Thyroid gland (tissue), 4 donors: Measurements from ENCODE around the gene GIPC1. TPM values are rescaled to one million over a fixed set of nuclear protein-coding genes. Genes with fewer than 3 reads are reported as not detected.
"Not testable (repeated sequence)": the region's sequence is repeated elsewhere in the genome, so short reads cannot be mapped to it uniquely, and the experiment has no call there.

Experiments used
- DNase-seq, 2 donors: peaks; one replicate each; pipeline ENCODE4 v3.0.0-alpha.2; 2019
- H3K27ac ChIP-seq, 3 donors: fragments of 200-600 bp; sonication (generic); 1 replicate in 2 of 3; 2 replicates in 1 of 3; pipeline ENCODE4 v1.5.1; 2016 to 2019; ENCODE audit warnings: mild to moderate bottlenecking in 1 of 3, moderate library complexity in 1 of 3
- H3K27me3 ChIP-seq: fragments of 200-600 bp; sonication (generic); one replicate; pipeline ENCODE4 v1.5.1; 2019
- H3K36me3 ChIP-seq, 2 donors: fragments of 200-600 bp; sonication (generic); one replicate each; pipeline ENCODE4 v1.5.1; 2016 to 2019
- H3K4me1 ChIP-seq, 2 donors: fragments of 200-600 bp; sonication (generic); one replicate each; pipeline ENCODE4 v1.5.1; 2017 to 2019
- H3K4me3 ChIP-seq, 3 donors: fragments of 200-600 bp; sonication (generic); replicated peaks in 1 of 3; 1 replicate in 2 of 3; 2 replicates in 1 of 3; pipeline ENCODE4 v1.5.1; 2016; ENCODE audit warnings: mild to moderate bottlenecking in 1 of 3
- H3K9me3 ChIP-seq: fragments of 200-600 bp; sonication (generic); one replicate; pipeline ENCODE4 v1.5.1; 2017
- POLR2A ChIP-seq, 2 donors: fragments of 450-650 bp; IDR thresholded peaks; one replicate each; pipeline ENCODE4 v1.6.1; 2017; ENCODE audit warnings: antibody characterized with exemption in 2 of 2, mild to moderate bottlenecking in 2 of 2, moderate library complexity in 1 of 2
- WGBS, 2 donors: methylation state at CpG; one replicate each; pipeline ENCODE4 v1.1.5; 2017; 5-methylcytosine and 5-hydroxymethylcytosine counted together
- intact Hi-C: fragments of 100-400 bp; cut with DNase I; formaldehyde crosslinking; loops from one replicate; pipeline ENCODE4 v1.15.1; 2023
- total RNA-seq, 4 donors: library from RNA; depleted of rRNA; stranded (reverse); fragments of >200 nt; gene quantifications; one replicate each; pipeline ENCODE4 v1.2.3, GENCODE V29; 2016
- TF ChIP-seq, protein P1 (sequence below), 6 experiments: fragments of 200-600 bp in 3 of 6; fragments of 450-650 bp in 3 of 6; sonication (generic) in 3 of 6; IDR thresholded peaks; one replicate each; pipeline ENCODE4 v1.5.1; 2016 to 2019; ENCODE audit warnings: antibody characterized with exemption in 6 of 6, mild to moderate bottlenecking in 2 of 6, inconsistent platforms in 1 of 6, moderate library complexity in 1 of 6

GIPC1 gene
- total RNA-seq, 4 donors from 2014 or later: 34.7 to 93.7 (median 55.4) TPM

DNA sequence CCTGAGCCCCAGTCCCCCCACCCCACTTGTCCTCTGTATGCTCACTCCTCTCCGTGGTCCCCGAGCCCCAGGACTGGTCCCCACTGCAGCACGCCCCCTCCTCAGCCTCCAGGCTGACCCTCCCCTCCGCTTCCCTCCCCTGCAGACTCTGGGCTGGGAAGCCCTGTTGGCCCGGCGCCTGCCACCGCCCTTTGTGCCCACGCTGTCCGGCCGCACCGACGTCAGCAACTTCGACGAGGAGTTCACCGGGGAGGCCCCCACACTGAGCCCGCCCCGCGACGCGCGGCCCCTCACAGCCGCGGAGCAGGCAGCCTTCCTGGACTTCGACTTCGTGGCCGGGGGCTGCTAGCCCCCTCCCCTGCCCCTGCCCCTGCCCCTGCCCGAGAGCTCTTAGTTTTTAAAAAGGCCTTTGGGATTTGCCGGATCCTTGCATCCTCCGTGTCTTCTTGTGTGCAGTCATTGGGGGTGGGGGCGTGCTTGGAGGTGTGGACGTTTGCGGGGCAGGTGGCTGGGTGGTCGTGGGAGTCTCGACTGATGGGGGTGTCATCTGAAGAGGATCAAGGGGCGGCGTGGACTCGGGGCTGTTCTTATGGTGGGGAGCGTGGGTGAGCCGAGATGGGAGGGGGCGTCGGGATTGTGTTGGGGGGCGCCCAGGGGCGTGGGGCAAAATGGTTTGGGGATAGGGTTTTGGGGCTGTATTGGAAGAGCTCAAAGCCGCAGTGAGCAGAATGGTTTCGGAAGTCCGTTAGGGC lies 24.3 kb downstream of the GIPC1 start:
- Histone ChIP-seq H3K36me3 (peaks cover 30 to 34% of the 10 kb centered on the region in 2 donors), H3K9me3 (no peaks in the 10 kb centered on the region), H3K27me3 (no peaks in the 10 kb centered on the region), H3K27ac (no peak overlapping the region), H3K4me1 (peaks cover 9 to 27% of the 10 kb centered on the region in 2 donors), H3K4me3 (no peak overlapping the region)
- TF ChIP-seq POLR2A (IDR thresholded peaks at IDR 0.05): no peak
- WGBS, 2 donors: 78 to 84% methylated on average over 45 of the region's 46 CpGs
- intact Hi-C loops: no loop called here
- no peak for DNase-seq

DNA sequence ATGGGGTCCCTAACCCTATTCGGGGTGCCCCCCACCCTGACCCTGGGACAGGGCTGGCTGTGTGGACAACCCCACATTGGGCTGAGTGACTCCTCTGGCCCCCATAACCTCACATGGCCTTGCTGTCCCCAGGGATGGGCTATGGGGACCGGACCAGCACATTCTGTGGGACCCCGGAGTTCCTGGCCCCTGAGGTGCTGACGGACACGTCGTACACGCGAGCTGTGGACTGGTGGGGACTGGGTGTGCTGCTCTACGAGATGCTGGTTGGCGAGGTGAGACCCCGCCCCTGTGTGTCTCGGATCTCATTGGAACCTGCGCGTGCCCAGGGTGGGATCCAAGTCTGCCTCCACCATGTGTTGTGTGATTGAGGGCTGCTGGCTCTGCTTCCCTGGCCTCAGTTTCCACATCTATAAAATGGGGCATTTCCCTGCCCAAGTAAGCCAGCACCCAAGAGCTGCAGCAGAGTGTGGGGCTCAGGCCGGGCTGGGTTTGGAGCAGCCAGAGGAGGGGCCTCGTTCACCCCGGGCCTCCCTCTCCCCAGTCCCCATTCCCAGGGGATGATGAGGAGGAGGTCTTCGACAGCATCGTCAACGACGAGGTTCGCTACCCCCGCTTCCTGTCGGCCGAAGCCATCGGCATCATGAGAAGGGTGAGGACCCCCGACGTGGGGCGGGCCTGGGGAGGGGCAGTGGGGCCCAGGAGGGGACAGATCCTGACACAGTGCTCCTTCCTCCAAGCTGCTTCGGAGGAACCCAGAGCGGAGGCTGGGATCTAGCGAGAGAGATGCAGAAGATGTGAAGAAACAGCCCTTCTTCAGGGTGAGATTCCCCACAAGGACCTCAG lies 25.7 kb downstream of the GIPC1 start:
- peaks cover 9 to 20% of the 10 kb centered on the region in 2 donors for H3K4me1 ChIP-seq
- WGBS, 2 donors: 89 to 94% methylated on average over 29 to 30 of the region's 32 CpGs
- DNase-seq: no peak
- H3K4me3 ChIP-seq: no peak overlapping the region
- H3K27ac ChIP-seq: no peak overlapping the region
- peaks cover 39 to 45% of the 10 kb centered on the region in 2 donors for H3K36me3 ChIP-seq
- H3K9me3 ChIP-seq: no peaks in the 10 kb centered on the region
- no peak for TF ChIP-seq POLR2A (IDR thresholded peaks at IDR 0.05)
- TF ChIP-seq, protein P1, sequence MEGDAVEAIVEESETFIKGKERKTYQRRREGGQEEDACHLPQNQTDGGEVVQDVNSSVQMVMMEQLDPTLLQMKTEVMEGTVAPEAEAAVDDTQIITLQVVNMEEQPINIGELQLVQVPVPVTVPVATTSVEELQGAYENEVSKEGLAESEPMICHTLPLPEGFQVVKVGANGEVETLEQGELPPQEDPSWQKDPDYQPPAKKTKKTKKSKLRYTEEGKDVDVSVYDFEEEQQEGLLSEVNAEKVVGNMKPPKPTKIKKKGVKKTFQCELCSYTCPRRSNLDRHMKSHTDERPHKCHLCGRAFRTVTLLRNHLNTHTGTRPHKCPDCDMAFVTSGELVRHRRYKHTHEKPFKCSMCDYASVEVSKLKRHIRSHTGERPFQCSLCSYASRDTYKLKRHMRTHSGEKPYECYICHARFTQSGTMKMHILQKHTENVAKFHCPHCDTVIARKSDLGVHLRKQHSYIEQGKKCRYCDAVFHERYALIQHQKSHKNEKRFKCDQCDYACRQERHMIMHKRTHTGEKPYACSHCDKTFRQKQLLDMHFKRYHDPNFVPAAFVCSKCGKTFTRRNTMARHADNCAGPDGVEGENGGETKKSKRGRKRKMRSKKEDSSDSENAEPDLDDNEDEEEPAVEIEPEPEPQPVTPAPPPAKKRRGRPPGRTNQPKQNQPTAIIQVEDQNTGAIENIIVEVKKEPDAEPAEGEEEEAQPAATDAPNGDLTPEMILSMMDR (IDR thresholded peaks at IDR 0.05): no peak
- intact Hi-C loops: no loop called here
- no peaks in the 10 kb centered on the region for H3K27me3 ChIP-seq

DNA sequence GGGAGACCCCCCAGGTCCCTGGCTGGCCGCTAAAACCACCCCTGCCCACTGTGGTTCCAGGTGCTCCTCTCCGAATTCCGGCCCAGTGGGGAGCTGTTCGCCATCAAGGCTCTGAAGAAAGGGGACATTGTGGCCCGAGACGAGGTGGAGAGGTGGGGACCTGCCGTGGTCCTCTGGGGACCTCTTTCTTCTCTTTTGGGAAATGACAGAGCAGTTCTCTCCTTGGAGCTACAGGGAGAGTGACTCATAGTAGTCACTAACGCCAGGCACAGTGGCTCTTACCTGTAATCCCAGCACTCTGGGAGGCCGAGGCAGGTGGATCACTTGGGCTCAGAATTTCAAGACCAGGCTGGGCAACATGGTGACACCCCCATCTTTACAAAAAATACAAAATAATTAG lies 28.1 kb downstream of the GIPC1 start:
- H3K9me3 ChIP-seq: no peaks in the 10 kb centered on the region
- TF ChIP-seq POLR2A (IDR thresholded peaks at IDR 0.05): no peak
- TF ChIP-seq, protein P1 (IDR thresholded peaks at IDR 0.05): no peak
- intact Hi-C loops: no loop called here
- 81 to 93% methylated on average over 7 to 9 of the region's 9 CpGs for WGBS, 2 donors
- H3K4me1 ChIP-seq: peaks cover 9 to 11% of the 10 kb centered on the region in 2 donors
- H3K27ac ChIP-seq: no peak overlapping the region
- H3K36me3 ChIP-seq: peaks cover 56 to 63% of the 10 kb centered on the region in 2 donors
- no peaks in the 10 kb centered on the region for H3K27me3 ChIP-seq
- DNase-seq: no peak
- no peak overlapping the region for H3K4me3 ChIP-seq

DNA sequence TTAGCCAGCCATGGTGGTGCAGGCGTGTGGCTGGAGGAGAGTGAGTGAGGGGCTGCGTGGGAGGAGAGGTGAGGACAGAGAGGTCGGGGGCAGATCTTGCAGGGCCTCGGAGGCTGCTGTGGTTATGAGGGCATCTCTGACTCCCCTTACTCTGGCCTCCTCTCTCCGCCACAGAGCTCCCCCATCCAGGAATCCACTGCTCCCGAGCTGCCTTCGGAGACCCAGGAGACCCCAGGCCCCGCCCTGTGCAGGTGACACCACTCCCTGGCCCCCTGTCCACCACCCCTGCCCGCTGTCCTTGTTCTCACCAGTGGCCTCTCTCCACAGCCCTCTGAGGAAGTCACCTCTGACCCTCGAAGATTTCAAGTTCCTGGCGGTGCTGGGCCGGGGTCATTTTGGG lies 28.5 kb downstream of the GIPC1 start:
- DNase-seq: no peak
- intact Hi-C loops: no loop called here
- TF ChIP-seq POLR2A (IDR thresholded peaks at IDR 0.05): no peak
- TF ChIP-seq, protein P1 (IDR thresholded peaks at IDR 0.05): no peak
- peaks cover 5 to 6% of the 10 kb centered on the region in 2 donors for H3K4me1 ChIP-seq
- whole genome bisulfite sequencing, 2 donors: 90 to 91% methylated on average over 12 of the region's 12 CpGs
- no peaks in the 10 kb centered on the region for H3K9me3 ChIP-seq
- no peaks in the 10 kb centered on the region for H3K27me3 ChIP-seq
- no peak overlapping the region for H3K27ac ChIP-seq
- no peak overlapping the region for H3K4me3 ChIP-seq
- H3K36me3 ChIP-seq: peaks cover 56 to 68% of the 10 kb centered on the region in 2 donors

DNA sequence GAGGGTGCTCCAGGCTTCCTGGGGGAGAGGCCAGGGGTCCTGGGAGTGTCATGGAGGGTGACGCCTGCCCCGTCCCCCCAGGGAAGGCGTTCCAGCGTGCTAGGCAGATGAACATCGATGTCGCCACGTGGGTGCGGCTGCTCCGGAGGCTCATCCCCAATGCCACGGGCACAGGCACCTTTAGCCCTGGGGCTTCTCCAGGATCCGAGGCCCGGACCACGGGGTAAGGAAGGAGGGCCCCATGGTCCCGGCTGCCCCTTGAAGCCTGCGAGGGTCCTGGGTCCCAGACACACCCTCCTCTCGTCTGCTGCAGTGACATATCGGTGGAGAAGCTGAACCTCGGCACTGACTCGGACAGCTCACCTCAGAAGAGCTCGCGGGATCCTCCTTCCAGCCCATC lies 32.2 kb downstream of the GIPC1 start:
- TF ChIP-seq, protein P1 (IDR thresholded peaks at IDR 0.05): no peak
- TF ChIP-seq POLR2A (IDR thresholded peaks at IDR 0.05): no peak
- WGBS, 2 donors: 96 to 97% methylated on average over 11 to 20 of the region's 21 CpGs
- no peaks in the 10 kb centered on the region for H3K27me3 ChIP-seq
- DNase-seq: no peak
- peaks cover 46 to 68% of the 10 kb centered on the region in 2 donors for H3K36me3 ChIP-seq
- H3K9me3 ChIP-seq: no peaks in the 10 kb centered on the region
- no peak overlapping the region for H3K27ac ChIP-seq
- intact Hi-C loops: no loop called here
- H3K4me3 ChIP-seq: no peak overlapping the region
- no peaks in the 10 kb centered on the region for H3K4me1 ChIP-seq

DNA sequence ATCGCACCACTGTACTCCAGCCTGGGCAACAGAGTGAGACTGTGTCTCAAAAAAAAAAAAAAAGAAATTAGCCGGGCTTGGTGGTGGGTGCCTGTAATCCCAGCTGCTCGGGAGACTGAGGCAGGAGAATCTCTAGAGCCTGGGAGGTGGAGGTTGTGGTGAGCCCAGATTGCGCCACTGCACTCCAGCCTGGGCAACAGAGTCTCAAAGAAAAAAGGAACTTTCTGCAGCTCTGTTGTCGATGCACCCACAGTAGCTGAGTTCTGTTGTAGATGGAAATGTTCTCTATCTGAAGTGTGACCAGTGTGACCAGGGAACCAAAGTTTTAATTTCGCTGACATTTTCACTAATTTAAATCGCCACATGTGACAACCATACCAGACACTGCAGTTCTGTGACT lies 33.5 kb downstream of the GIPC1 start:
- H3K4me3 ChIP-seq, H3K27ac ChIP-seq, intact Hi-C loops, H3K27me3 ChIP-seq, DNase-seq, H3K9me3 ChIP-seq, H3K4me1 ChIP-seq: not testable (repeated sequence)
- peaks cover 39 to 66% of the 10 kb centered on the region in 2 donors for H3K36me3 ChIP-seq
- WGBS, 2 donors: 91 to 92% methylated on average over 7 of the region's 7 CpGs
